Vagina (tissue), 2 donors: ENCODE data around the gene MTSS2. TPM values are rescaled to one million over a fixed set of nuclear protein-coding genes. Genes with fewer than 3 reads are reported as not detected.

Experiments
- DNase-seq, 2 donors: peaks; one replicate each; pipeline ENCODE4 v3.0.0-alpha.2; 2017; ENCODE audit errors: extremely low spot score in 2 of 2
- H3K27ac ChIP-seq: fragments of 200-600 bp; sonication (generic); one replicate; pipeline ENCODE4 v1.5.1; 2019
- H3K27me3 ChIP-seq: fragments of 200-600 bp; sonication (generic); one replicate; pipeline ENCODE4 v1.5.1; 2019
- H3K36me3 ChIP-seq, 2 donors: fragments of 200-600 bp; sonication (generic); one replicate each; pipeline ENCODE4 v1.5.1; 2017 to 2019
- H3K4me1 ChIP-seq: fragments of 200-600 bp; sonication (generic); one replicate; pipeline ENCODE4 v1.5.1; 2019
- H3K4me3 ChIP-seq, 2 donors: fragments of 200-600 bp; sonication (generic); 1 replicate in 1 of 2; 2 replicates in 1 of 2; pipeline ENCODE4 v1.5.1; 2016 to 2019
- H3K9me3 ChIP-seq: fragments of 200-600 bp; sonication (generic); one replicate; pipeline ENCODE4 v1.5.1; 2019
- CTCF ChIP-seq, 3 experiments: fragments of 450-650 bp in 2 of 3; fragments of 200-600 bp in 1 of 3; sonication (generic) in 1 of 3; IDR thresholded peaks; one replicate each; pipeline ENCODE4 v1.5.1; 2017 to 2019; ENCODE audit warnings: antibody characterized with exemption in 3 of 3, mild to moderate bottlenecking in 2 of 3, moderate library complexity in 2 of 3
- POLR2A ChIP-seq, 2 donors: fragments of 450-650 bp; IDR thresholded peaks; one replicate each; pipeline ENCODE4 v1.6.1; 2017; ENCODE audit warnings: antibody characterized with exemption in 2 of 2, mild to moderate bottlenecking in 2 of 2, moderate library complexity in 2 of 2
- POLR2AphosphoS5 ChIP-seq, 2 donors: sonication (generic); formaldehyde crosslinking; IDR thresholded peaks; one replicate each; pipeline ENCODE4 v1.9.0; 2017; ENCODE audit warnings: antibody characterized with exemption in 2 of 2, mild to moderate bottlenecking in 2 of 2, low read depth in 1 of 2; ENCODE audit not compliant: insufficient read depth in 1 of 2
- intact Hi-C: fragments of 100-400 bp; cut with DNase I; formaldehyde crosslinking; loops from one replicate; pipeline ENCODE4 v1.15.1; 2023
- total RNA-seq: library from RNA; depleted of rRNA; stranded (reverse); fragments of >200 nt; gene quantifications from one replicate; pipeline ENCODE4 v1.2.3, GENCODE V29; 2016

Gene MTSS2
- total RNA-seq, 1 donor from 2014 or later = 102 TPM

DNA sequence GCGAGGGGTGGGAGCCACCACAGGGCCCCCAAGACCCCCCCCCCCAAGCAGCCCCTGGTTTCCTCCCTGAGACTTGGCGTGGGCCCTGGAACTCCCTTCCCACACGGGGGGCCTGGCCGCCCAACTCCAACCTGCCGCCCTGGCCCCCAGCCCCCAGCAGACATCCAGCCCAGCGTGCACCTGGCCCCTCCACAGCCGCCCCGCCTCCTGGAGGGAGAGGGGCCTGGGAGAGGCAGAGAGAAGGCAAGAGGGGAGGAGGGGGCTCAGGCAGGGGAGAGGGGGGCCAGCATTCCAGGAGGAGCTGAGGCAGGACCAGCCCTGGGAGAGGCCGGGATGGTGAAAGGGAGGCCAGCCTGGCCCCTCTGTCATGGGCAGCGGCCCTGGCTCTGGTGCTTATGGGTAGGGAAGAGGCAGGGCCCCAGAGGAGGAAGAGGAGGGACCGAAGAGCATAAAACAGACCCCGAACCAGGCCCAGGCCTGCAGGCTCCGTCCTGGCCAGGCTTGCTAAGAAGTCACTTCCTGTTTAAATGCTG, 22.8 kb downstream of the MTSS2 start:
- intact Hi-C loops = no loop called here
- no peaks in the 10 kb centered on the region for H3K27me3 ChIP-seq
- no peak for TF ChIP-seq CTCF (IDR thresholded peaks at IDR 0.05)
- no peak for TF ChIP-seq POLR2A (IDR thresholded peaks at IDR 0.05)
- peak in 1 of 2 donors; percentile 9 for TF ChIP-seq POLR2AphosphoS5 (IDR thresholded peaks at IDR 0.05; ENCODE audit: insufficient read depth in 1 of 2, low read depth in 1 of 2)
- DNase-seq = no peak
- peak overlapping the region; percentile 68 for H3K27ac ChIP-seq
- no peaks in the 10 kb centered on the region for H3K9me3 ChIP-seq
- H3K4me1 ChIP-seq = peaks cover 23% of the 10 kb centered on the region
- peaks cover 4 to 53% of the 10 kb centered on the region in 2 donors for H3K36me3 ChIP-seq
- no peak overlapping the region for H3K4me3 ChIP-seq

DNA sequence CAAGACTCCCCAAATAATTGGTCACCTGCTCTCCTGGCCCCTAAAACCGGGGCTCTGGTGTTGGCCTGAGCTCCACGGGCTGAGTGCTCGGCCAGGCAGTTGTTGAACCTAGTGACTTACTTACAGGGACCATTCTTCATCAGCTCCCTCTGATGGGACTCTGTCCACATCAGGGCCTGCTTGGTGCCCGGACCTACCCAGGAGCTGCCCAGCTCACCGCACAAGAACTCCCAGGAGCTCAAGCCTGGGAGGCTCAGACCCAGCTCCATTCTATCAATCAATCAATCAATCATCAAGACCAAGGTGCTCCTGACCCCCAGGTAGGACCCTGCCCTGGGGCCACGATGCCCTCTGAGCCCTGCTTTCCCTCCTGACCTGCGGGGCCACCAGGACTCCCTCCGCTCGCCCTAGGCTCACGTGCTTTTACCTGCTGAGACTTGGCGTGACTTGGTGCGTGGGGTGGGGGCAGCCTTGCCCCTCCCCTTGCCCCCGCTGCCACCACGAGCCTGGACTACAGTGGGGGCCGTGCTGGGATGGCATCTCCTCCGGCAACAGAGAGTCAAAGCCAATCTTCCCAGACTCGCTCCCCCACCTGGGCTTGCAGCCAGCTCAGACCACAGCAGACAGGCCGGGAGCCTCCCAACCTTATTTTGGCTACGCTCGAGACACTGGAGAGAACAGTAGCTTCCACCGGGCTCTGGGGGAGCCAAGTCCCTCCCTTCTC, 23.8 kb downstream of the MTSS2 start:
- intact Hi-C loops = no loop called here
- Histone ChIP-seq H3K4me1 (peaks cover 23% of the 10 kb centered on the region), H3K4me3 (no peak overlapping the region), H3K27ac (peak overlapping the region; percentile 68), H3K36me3 (peaks cover 4 to 50% of the 10 kb centered on the region in 2 donors), H3K9me3 (no peaks in the 10 kb centered on the region), H3K27me3 (no peaks in the 10 kb centered on the region)
- TF ChIP-seq CTCF (IDR thresholded peaks at IDR 0.05) (no peak), POLR2AphosphoS5 (IDR thresholded peaks at IDR 0.05; ENCODE audit: insufficient read depth in 1 of 2, low read depth in 1 of 2) (peak in 1 of 2 donors; percentile 29), POLR2A (IDR thresholded peaks at IDR 0.05) (no peak)
- no peak for DNase-seq

DNA sequence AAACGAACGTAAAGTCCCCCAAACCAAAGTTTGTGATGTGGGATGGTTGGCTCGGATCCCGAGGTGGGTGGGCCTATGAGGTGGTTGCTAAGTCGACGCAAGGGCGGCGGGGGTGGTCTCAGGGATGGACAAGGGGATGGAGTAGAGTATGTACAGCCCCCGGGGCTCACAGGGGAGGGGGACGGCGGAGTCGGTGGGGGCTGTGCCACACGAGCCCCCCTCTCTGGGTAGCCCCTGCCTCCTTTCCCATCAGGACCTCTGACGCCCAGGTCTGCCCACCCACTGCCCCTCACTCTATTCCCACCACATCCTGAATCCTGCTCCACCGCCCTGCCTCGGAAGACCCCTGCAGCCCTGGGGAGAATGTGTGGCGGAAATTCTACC, 24.3 kb downstream of the MTSS2 start:
- peak overlapping the region; percentile 68 for H3K27ac ChIP-seq
- no peak overlapping the region for H3K4me3 ChIP-seq
- no peaks in the 10 kb centered on the region for H3K27me3 ChIP-seq
- no peaks in the 10 kb centered on the region for H3K9me3 ChIP-seq
- H3K4me1 ChIP-seq = peaks cover 23% of the 10 kb centered on the region
- no peak for DNase-seq
- intact Hi-C loops = no loop called here
- H3K36me3 ChIP-seq = peaks cover 4 to 44% of the 10 kb centered on the region in 2 donors
- TF ChIP-seq CTCF (IDR thresholded peaks at IDR 0.05) = no peak
- TF ChIP-seq POLR2AphosphoS5 (IDR thresholded peaks at IDR 0.05; ENCODE audit: insufficient read depth in 1 of 2, low read depth in 1 of 2) = peak in 1 of 2 donors; percentile 5

DNA sequence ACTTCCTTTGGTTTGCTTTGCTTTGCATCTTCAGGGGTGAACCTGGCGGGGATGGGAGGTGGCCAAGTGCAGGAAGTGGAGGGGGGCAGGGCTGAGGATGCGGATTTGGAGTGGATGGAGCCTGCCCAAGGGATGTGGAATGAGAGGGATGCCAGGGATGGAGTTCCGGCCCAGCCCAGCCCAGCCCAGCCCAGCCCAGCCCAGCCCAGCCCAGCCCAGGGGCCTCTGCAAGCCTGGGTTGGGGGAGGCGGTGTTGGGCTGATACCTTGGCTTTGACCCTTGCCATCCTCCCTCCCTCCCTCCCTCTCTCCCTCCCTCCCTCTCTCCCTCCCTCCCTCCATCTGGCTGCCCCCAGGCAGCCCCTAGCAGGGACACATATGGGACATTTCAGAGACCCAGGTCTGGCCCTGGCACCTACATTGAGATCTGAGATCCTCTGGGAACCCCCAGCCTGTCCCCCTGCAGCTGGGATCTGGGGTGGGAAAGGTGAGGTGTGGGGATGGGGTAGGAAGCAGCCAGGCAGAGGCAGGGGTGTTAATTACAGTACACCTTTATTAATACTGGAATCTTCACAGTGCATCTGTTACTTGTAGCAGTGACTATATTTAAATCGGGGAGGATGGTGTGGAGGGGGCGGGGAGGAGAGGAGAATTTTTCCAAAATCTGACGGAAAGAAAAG, 25.0 kb downstream of the MTSS2 start:
- peaks cover 0 to 37% of the 10 kb centered on the region in 2 donors for H3K36me3 ChIP-seq
- DNase-seq = no peak
- H3K4me3 ChIP-seq = no peak overlapping the region
- peaks cover 23% of the 10 kb centered on the region for H3K4me1 ChIP-seq
- no peaks in the 10 kb centered on the region for H3K27me3 ChIP-seq
- H3K9me3 ChIP-seq = no peaks in the 10 kb centered on the region
- intact Hi-C loops = no loop called here
- H3K27ac ChIP-seq = no peak overlapping the region
- TF ChIP-seq POLR2A (IDR thresholded peaks at IDR 0.05) = no peak
- no peak for TF ChIP-seq CTCF (IDR thresholded peaks at IDR 0.05)
- no peak for TF ChIP-seq POLR2AphosphoS5 (IDR thresholded peaks at IDR 0.05; ENCODE audit: insufficient read depth in 1 of 2, low read depth in 1 of 2)
